GM12878 (cell line): ENCODE results near the gene MYO3A. TPM values are rescaled to one million over a fixed set of nuclear protein-coding genes. Genes with fewer than 3 reads are reported as not detected.

ENCODE experiments used
- ATAC-seq: fragments of 200-7000 bp; cut with Tn5 transposase; 3 replicates; pipeline ENCODE4 v1.9.1; 2020; ENCODE audit warnings: mild to moderate bottlenecking, moderate library complexity
- BruUV-seq: library from RNA; stranded (reverse); fragments of 400-500 nt; replicated peaks from 2 replicates; lab custom pipeline; 2021; lab: Mats Ljungman, UMichigan
- CTCF ChIA-PET: fragments of 300-600 bp; sonication (Branson Sonifier 250); formaldehyde crosslinking; extraction: SDS; loops from one replicate; lab custom pipeline; 2021; ENCODE audit warnings: inconsistent platforms; lab: Yijun Ruan, JAX
- POLR2A ChIA-PET: fragments of 350-600 bp; formaldehyde crosslinking; extraction: SDS; loops from one replicate; lab custom pipeline; 2021; ENCODE audit warnings: inconsistent platforms; lab: Charles Lee
- RAD21 ChIA-PET: fragments of 300-600 bp; sonication (Branson Sonifier 250); formaldehyde crosslinking; loops from one replicate; lab custom pipeline; 2023; ENCODE audit warnings: antibody characterized with exemption; ENCODE audit not compliant: unreplicated experiment; lab: Charles Lee
- SMC1A ChIA-PET: fragments of 300-600 bp; sonication (Branson Sonifier 250); formaldehyde crosslinking; loops from one replicate; lab custom pipeline; 2023; ENCODE audit not compliant: unreplicated experiment, uncharacterized antibody; lab: Charles Lee
- DNase-seq: peaks from one replicate; pipeline ENCODE4 v3.0.0-alpha.2; 2011; ENCODE audit warnings: low read depth, low spot score
- FAIRE-seq: peaks from 3 replicates; lab custom pipeline; 2011; peaks lifted over from hg19 to GRCh38; lab: Jason Lieb, UNC
- H2AFZ ChIP-seq: 2 replicates; pipeline ENCODE4 v1.6.0; 2011; ENCODE audit warnings: low read depth, low read length, control low read depth; ENCODE audit not compliant: control insufficient read depth
- H3K27ac ChIP-seq: 2 replicates; pipeline ENCODE4 v1.5.1; 2011; ENCODE audit warnings: control low read depth; ENCODE audit not compliant: control insufficient read depth, insufficient read depth
- H3K27me3 ChIP-seq, 2 experiments: replicated peaks in 1 of 2; 2 replicates each; pipeline versions ENCODE4 v1.6.0 to v1.6.1; 2011; ENCODE audit warnings: low read length in 1 of 2; ENCODE audit not compliant: control insufficient read depth in 2 of 2, insufficient read depth in 2 of 2
- H3K36me3 ChIP-seq, 2 experiments: 2 replicates each; pipeline ENCODE4 v1.5.1; 2011; ENCODE audit warnings: low read length in 1 of 2; ENCODE audit not compliant: control insufficient read depth in 2 of 2, insufficient read depth in 2 of 2
- H3K4me1 ChIP-seq: 2 replicates; pipeline ENCODE4 v1.6.1; 2011; ENCODE audit warnings: mild to moderate bottlenecking, low read length, moderate library complexity, mixed read lengths; ENCODE audit not compliant: control insufficient read depth, insufficient read depth
- H3K4me2 ChIP-seq: 2 replicates; pipeline ENCODE4 v1.6.0; 2011; ENCODE audit warnings: control low read depth; ENCODE audit not compliant: control insufficient read depth, insufficient read depth
- H3K4me3 ChIP-seq: fragments of 200-600 bp; sonication (generic); 2 replicates; pipeline ENCODE4 v1.5.1; 2016
- H3K79me2 ChIP-seq: 2 replicates; pipeline ENCODE4 v1.6.0; 2011; ENCODE audit warnings: low read length; ENCODE audit not compliant: control insufficient read depth, insufficient read depth
- H3K9ac ChIP-seq: 2 replicates; pipeline ENCODE4 v1.8.0; 2011; ENCODE audit warnings: low read length, control low read depth, mixed read lengths; ENCODE audit not compliant: control insufficient read depth, insufficient read depth
- H3K9me3 ChIP-seq: replicated peaks from 3 replicates; pipeline ENCODE4 v1.5.1; 2011; ENCODE audit warnings: mild to moderate bottlenecking, low read length; ENCODE audit not compliant: control insufficient read depth, insufficient read depth
- H4K20me1 ChIP-seq: 2 replicates; pipeline ENCODE4 v1.6.0; 2011; ENCODE audit not compliant: control insufficient read depth, insufficient read depth
- BCL11A ChIP-seq: IDR thresholded peaks from 2 replicates; pipeline ENCODE4 v1.6.1; 2011; ENCODE audit warnings: low read depth, low read length
- BHLHE40 ChIP-seq, 2 experiments: fragments of 450-650 bp in 1 of 2; IDR thresholded peaks; 2 replicates each; pipeline ENCODE4 v1.6.1; 2011 to 2017; ENCODE audit warnings: low read depth in 2 of 2, borderline replicate concordance in 1 of 2, improper control_type of control experiment in 1 of 2, low read length in 1 of 2, mild to moderate bottlenecking in 1 of 2
- CBX3 ChIP-seq: fragments of 200-600 bp; sonication (generic); IDR thresholded peaks from 2 replicates; pipeline ENCODE4 v1.6.1; 2016; ENCODE audit warnings: low read depth, borderline replicate concordance
- CHD2 ChIP-seq: IDR thresholded peaks from 2 replicates; pipeline ENCODE4 v1.6.1; 2011; ENCODE audit warnings: low read depth, low read length, improper control_type of control experiment, borderline replicate concordance
- EZH2 ChIP-seq: IDR thresholded peaks from 2 replicates; pipeline ENCODE4 v1.6.1; 2012; ENCODE audit warnings: low read depth, mild to moderate bottlenecking, control low read depth, inconsistent platforms, low read length, borderline replicate concordance; ENCODE audit not compliant: control insufficient read depth
- IRF4 ChIP-seq: IDR thresholded peaks from 2 replicates; pipeline ENCODE4 v1.6.1; 2011; ENCODE audit warnings: low read depth, low read length
- IRF5 ChIP-seq: fragments of 450-650 bp; IDR thresholded peaks from 2 replicates; pipeline ENCODE4 v1.6.1; 2017; ENCODE audit warnings: borderline replicate concordance
- NRF1 ChIP-seq: conservative IDR thresholded peaks from 2 replicates; pipeline ENCODE4 v1.6.1; 2011; ENCODE audit warnings: mild to moderate bottlenecking, low read depth, low read length, improper control_type of control experiment
- RCOR1 ChIP-seq: conservative IDR thresholded peaks from 2 replicates; pipeline ENCODE4 v1.6.1; 2012; ENCODE audit warnings: low read depth, low read length, improper control_type of control experiment
- TAF1 ChIP-seq: IDR thresholded peaks from 2 replicates; pipeline ENCODE4 v1.6.1; 2011; ENCODE audit warnings: mild to moderate bottlenecking, low read depth, low read length, borderline replicate concordance
- ZNF207 ChIP-seq: fragments of 450-650 bp; IDR thresholded peaks from 2 replicates; pipeline ENCODE4 v1.6.1; 2014; ENCODE audit warnings: antibody characterized with exemption, mild to moderate bottlenecking, borderline replicate concordance
- ZZZ3 ChIP-seq: IDR thresholded peaks from 2 replicates; pipeline ENCODE4 v1.6.1; 2011; ENCODE audit warnings: low read depth; ENCODE audit not compliant: control insufficient read depth, insufficient read length
- WGBS: methylation state at CpG from one replicate; pipeline ENCODE4 v1.1.6; 2016; ENCODE audit warnings: low lambda C conversion rate; ENCODE audit not compliant: insufficient replicate concordance, insufficient coverage; ENCODE audit errors: missing lambda C conversion rate; 5-methylcytosine and 5-hydroxymethylcytosine counted together
- in situ Hi-C: fragments of 300-500 bp; cut with MboI; formaldehyde crosslinking; loops from 9 replicates; pipeline ENCODE4 v1.14.3; 2018; ENCODE audit warnings: mixed read lengths
- intact Hi-C: fragments of 100-400 bp; cut with micrococcal nuclease; formaldehyde crosslinking; loops from one replicate; pipeline ENCODE4 v1.14.2; 2022; ENCODE audit not compliant: unreplicated experiment
- polyA plus RNA-seq, 11 experiments: library from polyadenylated mRNA; depleted of rRNA in 4 of 11; unstranded in 6 of 11; stranded (reverse) in 5 of 11; fragments of >200 nt; fragmentation: Nextera tagmentation in 4 of 11; fragmentation: Illumina TruSeq in 1 of 11; extraction: Ambion mirVana in 4 of 11; extraction: Trizol in 1 of 11; gene quantifications; 1 replicate in 1 of 11; 2 replicates in 10 of 11; pipeline versions ENCODE4 v1.2.1 to v1.2.3, GENCODE V29; 2011 to 2016; ENCODE audit warnings: inconsistent platforms in 2 of 11, missing spikeins in 2 of 11, low read depth in 1 of 11
- total RNA-seq, 4 experiments: library from RNA; depleted of rRNA in 3 of 4; stranded (reverse); fragments of >200 nt in 3 of 4; fragmentation: Illumina TruSeq in 1 of 4; extraction: Trizol in 1 of 4; gene quantifications; 2 replicates each; pipeline versions ENCODE4 v1.2.1 to v1.2.3, GENCODE V29; 2013 to 2021

Gene MYO3A
- total and polyA plus RNA-seq, 10 of the 15 experiments (the other 5 are each of a cell fraction or from before 2014, with no cell fraction given): not detected

- TF ChIP-seq IRF5 (no peak), CHD2 (no peak), ZZZ3 (no peak), EZH2 (no peak), IRF4 (no peak), NRF1 (no peak), BCL11A (no peak), BHLHE40 (IDR thresholded peaks at IDR 0.05; ENCODE audit: borderline replicate concordance in 1 of 2, low read depth in 2 of 2, low read length in 1 of 2) (no peak), TAF1 (no peak), ZNF207 (no peak)
Observed at GRCh38 chr10:26194275-26194674, 260.2 kb downstream of the MYO3A start (continued).

- no peak overlapping the region for H3K9ac ChIP-seq
- no peak overlapping the region for H3K27ac ChIP-seq
- 38% methylated on average over 2 of the region's 2 CpGs for WGBS
- no peaks in the 10 kb centered on the region for H3K79me2 ChIP-seq
- H3K4me2 ChIP-seq: no peak overlapping the region
- ChIA-PET RAD21 (no interaction called here), SMC1A (no interaction called here)
- in situ Hi-C loops: no loop called here
- TF ChIP-seq RCOR1: no peak
- TF ChIP-seq CBX3: no peak
- TF ChIP-seq, all 136 proteins: peak for 0
- intact Hi-C loops: no loop called here
- ChIA-PET POLR2A (no interaction called here), CTCF (no interaction called here)
- no TSS peak for BruUV-seq
- no peaks in the 10 kb centered on the region for H4K20me1 ChIP-seq
- FAIRE-seq: no peak
- no peaks in the 10 kb centered on the region for H3K36me3 ChIP-seq
- H3K9me3 ChIP-seq: no peaks in the 10 kb centered on the region
- H2AFZ ChIP-seq: no peak overlapping the region
- no peaks in the 10 kb centered on the region for H3K27me3 ChIP-seq
- ATAC-seq: no peak
- no peak overlapping the region for H3K4me3 ChIP-seq
- H3K4me1 ChIP-seq: no peaks in the 10 kb centered on the region
- DNase-seq: no peak
Observed at GRCh38 chr10:26197248-26197647, 263.2 kb downstream of the MYO3A start.
